Nephron progenitor cell (in vitro differentiated cells): ENCODE results near the gene ISOC2.

Source experiments
- DNase-seq: peaks from one replicate; pipeline ENCODE4 v3.0.0; 2021
- H3K27ac Mint-ChIP-seq: 2 replicates; pipeline ENCODE4 v1.8.0; 2021; ENCODE audit warnings: mild to moderate bottlenecking, moderate library complexity, mixed read lengths
- H3K27me3 Mint-ChIP-seq: 2 replicates; pipeline ENCODE4 v1.8.0; 2021; ENCODE audit warnings: mild to moderate bottlenecking, low read depth, mixed read lengths; ENCODE audit not compliant: poor library complexity
- H3K36me3 Mint-ChIP-seq: 2 replicates; pipeline ENCODE4 v1.8.0; 2021; ENCODE audit warnings: low read depth, mixed read lengths
- H3K4me1 Mint-ChIP-seq: 2 replicates; pipeline ENCODE4 v1.8.0; 2021; ENCODE audit warnings: mixed read lengths
- H3K4me3 Mint-ChIP-seq: 2 replicates; pipeline ENCODE4 v1.8.0; 2021; ENCODE audit warnings: mild to moderate bottlenecking, moderate library complexity, mixed read lengths
- H3K9me3 Mint-ChIP-seq: 2 replicates; pipeline ENCODE4 v1.8.0; 2021; ENCODE audit warnings: mild to moderate bottlenecking, moderate library complexity, mixed read lengths
- TF ChIP-seq, protein P1 (sequence below): fragments of 200-600 bp; sonication (generic); IDR thresholded peaks from 2 replicates; pipeline ENCODE4 v1.5.0; 2021; ENCODE audit warnings: antibody characterized with exemption

Gene ISOC2

DNA sequence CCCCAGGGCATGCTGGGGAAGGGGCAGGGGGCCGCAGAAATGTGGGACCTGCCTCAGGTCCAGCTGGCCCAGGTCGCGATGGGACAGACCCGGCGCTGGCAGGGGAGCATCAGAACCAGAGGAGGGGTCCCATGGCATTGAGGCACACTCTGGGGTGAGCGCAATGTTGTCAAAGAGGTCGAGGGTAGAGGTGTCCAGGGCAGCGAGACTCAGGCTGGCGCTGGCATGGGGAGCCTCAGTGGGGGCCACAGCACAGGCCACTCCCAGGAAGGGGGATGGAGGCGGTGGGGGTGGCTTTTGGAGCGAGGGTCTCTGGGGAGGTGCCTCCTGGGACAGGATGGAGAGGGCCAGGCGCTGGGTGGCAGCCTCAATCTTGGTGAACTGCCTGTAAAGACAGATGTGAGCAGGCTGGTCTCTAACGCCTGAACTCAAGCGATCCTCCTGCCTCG is 2.2 kb upstream of the ISOC2 start:
- peaks cover 59% of the 10 kb centered on the region for H3K27me3 Mint-ChIP-seq
- H3K9me3 Mint-ChIP-seq, result no peaks in the 10 kb centered on the region
- no peak overlapping the region for H3K27ac Mint-ChIP-seq
- H3K4me3 Mint-ChIP-seq, result no peak overlapping the region
- TF ChIP-seq, protein P1, sequence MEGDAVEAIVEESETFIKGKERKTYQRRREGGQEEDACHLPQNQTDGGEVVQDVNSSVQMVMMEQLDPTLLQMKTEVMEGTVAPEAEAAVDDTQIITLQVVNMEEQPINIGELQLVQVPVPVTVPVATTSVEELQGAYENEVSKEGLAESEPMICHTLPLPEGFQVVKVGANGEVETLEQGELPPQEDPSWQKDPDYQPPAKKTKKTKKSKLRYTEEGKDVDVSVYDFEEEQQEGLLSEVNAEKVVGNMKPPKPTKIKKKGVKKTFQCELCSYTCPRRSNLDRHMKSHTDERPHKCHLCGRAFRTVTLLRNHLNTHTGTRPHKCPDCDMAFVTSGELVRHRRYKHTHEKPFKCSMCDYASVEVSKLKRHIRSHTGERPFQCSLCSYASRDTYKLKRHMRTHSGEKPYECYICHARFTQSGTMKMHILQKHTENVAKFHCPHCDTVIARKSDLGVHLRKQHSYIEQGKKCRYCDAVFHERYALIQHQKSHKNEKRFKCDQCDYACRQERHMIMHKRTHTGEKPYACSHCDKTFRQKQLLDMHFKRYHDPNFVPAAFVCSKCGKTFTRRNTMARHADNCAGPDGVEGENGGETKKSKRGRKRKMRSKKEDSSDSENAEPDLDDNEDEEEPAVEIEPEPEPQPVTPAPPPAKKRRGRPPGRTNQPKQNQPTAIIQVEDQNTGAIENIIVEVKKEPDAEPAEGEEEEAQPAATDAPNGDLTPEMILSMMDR, result no peak
- DNase-seq, result no peak
- H3K4me1 Mint-ChIP-seq, result peaks cover 53% of the 10 kb centered on the region
- H3K36me3 Mint-ChIP-seq, result no peaks in the 10 kb centered on the region

DNA sequence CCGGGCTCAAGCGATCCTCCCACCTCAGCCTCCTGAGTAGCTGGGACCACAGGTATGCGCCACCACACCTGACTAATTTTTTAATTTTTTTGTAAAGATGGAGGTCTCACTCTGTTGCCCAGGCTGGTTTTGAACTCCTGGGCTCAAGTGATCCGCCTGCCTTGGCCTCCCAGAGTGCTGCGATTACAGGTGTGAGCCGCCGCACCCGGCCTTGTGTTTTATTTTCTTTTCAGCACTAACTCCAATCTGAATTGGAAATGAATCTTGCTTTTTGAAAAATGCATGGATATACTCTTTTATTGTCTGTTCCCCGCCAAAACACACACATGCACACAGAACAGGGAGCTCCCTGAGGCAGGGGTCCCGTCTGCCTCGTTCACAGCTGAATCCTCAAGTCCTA is 1.3 kb upstream of the ISOC2 start:
- TF ChIP-seq, protein P1, result no peak
- no peaks in the 10 kb centered on the region for H3K36me3 Mint-ChIP-seq
- peaks cover 56% of the 10 kb centered on the region for H3K4me1 Mint-ChIP-seq
- no peak for DNase-seq
- H3K27ac Mint-ChIP-seq, result no peak overlapping the region
- H3K4me3 Mint-ChIP-seq, result peak overlapping the region; percentile 85
- H3K9me3 Mint-ChIP-seq, result no peaks in the 10 kb centered on the region
- H3K27me3 Mint-ChIP-seq, result peaks cover 54% of the 10 kb centered on the region

DNA sequence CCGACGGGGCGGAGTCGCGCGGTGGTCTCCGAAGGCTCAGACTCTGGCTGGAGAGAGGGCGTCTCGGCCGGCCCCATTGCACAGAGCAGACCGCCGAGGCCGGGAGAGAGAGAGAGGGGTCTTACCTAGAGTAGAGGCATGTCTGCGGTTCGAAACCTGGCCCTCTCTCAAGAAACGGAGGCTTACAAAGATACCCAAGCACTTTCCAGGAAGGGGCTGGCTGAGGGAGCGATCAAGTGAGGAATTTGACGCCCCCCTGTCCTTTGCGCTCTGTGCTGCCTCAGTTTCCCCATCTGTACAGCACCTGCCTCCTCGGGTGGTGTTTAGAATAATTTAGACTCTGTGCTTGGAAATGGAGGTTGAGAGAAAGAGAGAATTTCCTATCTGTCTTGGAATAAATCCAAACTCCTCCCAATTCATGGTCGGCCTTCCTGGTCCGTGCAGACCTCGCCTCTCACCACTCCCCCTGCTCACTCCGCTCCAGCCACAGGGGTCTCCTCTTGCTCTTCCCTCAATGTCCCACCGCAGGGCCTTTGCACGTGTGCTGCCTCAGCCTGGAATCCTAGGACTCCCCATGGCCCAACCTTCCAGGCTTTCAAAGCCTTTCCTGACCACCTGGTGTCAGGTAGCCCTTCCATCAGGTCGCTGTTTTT is 658 bp upstream of the ISOC2 start:
- Mint-ChIP-seq H3K4me3 (peak overlapping the region; percentile 85), H3K36me3 (no peaks in the 10 kb centered on the region), H3K27me3 (peaks cover 51% of the 10 kb centered on the region), H3K27ac (no peak overlapping the region), H3K9me3 (no peaks in the 10 kb centered on the region), H3K4me1 (peaks cover 53% of the 10 kb centered on the region)
- TF ChIP-seq, protein P1, result no peak
- no peak for DNase-seq

DNA sequence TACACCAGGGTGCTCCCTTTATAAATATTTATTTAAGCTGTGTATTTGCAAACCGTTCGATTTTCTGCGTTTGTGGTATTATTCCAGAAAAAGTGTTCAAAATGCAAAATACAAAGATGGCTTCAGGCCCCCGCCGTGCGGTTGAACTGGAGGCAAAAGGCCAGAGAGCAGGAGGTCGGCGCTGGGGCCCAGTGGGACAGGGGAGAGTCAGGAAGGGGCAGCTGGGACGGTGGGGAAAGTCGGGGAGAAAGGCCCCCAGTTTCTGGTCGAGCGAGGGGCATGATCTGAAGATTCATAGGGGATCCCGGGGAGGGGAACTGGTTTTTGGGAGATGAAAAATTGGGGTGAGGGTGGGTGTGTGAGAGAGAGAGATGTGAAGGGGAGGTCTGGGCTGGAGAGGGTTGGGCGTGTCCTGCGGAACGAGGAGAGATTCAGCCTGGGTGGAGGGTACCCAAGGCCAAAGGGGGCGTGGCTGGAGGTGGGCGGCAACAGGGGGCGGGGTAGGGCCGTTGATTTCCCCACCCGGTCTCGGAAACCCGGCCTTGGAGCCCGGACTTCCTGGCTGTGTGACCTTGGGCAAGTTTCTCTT is 678 bp downstream of the ISOC2 start:
- DNase-seq, result peak; percentile 89
- Mint-ChIP-seq H3K36me3 (peaks cover 5% of the 10 kb centered on the region), H3K27me3 (peaks cover 38% of the 10 kb centered on the region), H3K9me3 (no peaks in the 10 kb centered on the region), H3K4me3 (peak overlapping the region; percentile 85), H3K4me1 (peaks cover 42% of the 10 kb centered on the region), H3K27ac (no peak overlapping the region)
- TF ChIP-seq, protein P1, result no peak

DNA sequence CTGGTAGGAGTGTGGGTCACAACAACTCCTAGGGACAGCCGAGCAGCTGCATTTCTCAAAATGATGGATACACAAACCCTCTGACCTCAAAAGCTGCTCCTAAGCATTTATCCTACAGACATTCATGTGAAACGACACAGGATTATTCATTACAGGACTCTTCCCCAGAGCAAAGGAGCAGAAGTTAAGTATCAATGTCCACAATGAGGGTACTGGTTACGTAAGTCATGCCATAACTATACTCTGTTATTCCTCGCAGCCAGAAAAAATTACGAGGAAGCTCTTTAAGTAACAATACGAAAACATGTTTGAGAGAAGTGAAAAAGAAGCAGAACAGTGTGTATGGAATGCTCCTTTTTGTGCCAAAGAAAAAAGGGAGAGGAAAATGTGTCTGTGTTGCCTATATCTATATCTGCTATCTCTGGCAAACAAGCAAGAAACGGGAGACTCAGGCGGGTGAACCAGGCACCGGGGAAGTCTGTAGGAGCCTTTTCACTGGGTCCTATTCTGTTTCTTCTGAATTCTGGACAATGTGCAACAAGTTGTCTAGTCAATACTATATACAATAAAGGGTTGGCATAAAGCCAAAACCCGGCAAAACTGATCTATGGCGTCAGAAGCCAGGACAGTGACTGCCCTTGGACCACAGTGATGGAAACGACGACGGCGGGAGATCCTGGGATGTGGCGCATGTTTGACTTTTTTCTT is 1.3 kb downstream of the ISOC2 start:
- no peak for DNase-seq
- TF ChIP-seq, protein P1, result no peak
- peaks cover 31% of the 10 kb centered on the region for H3K27me3 Mint-ChIP-seq
- H3K9me3 Mint-ChIP-seq, result no peaks in the 10 kb centered on the region
- peaks cover 5% of the 10 kb centered on the region for H3K36me3 Mint-ChIP-seq
- H3K4me3 Mint-ChIP-seq, result peak overlapping the region; percentile 85
- H3K4me1 Mint-ChIP-seq, result peaks cover 42% of the 10 kb centered on the region
- no peak overlapping the region for H3K27ac Mint-ChIP-seq
